Rectal smooth muscle tissue (tissue), 1 donor: ENCODE results near the gene MYOG.

Source experiments
- H3K27ac ChIP-seq: one replicate; pipeline ENCODE4 v1.7.0; 2013; ENCODE audit warnings: low read depth, low read length, inconsistent platforms
- H3K27me3 ChIP-seq: one replicate; pipeline ENCODE4 v1.7.0; 2013; ENCODE audit warnings: low read length; ENCODE audit not compliant: control insufficient read depth, insufficient read depth
- H3K36me3 ChIP-seq: one replicate; pipeline ENCODE4 v1.7.0; 2013; ENCODE audit warnings: low read length; ENCODE audit not compliant: control insufficient read depth, insufficient read depth
- H3K4me1 ChIP-seq: one replicate; pipeline ENCODE4 v1.7.0; 2013; ENCODE audit warnings: low read length; ENCODE audit not compliant: control insufficient read depth, insufficient read depth
- H3K4me3 ChIP-seq: one replicate; pipeline ENCODE4 v1.7.0; 2013; ENCODE audit warnings: low read length
- H3K9ac ChIP-seq: one replicate; pipeline ENCODE4 v1.7.0; 2013; ENCODE audit warnings: low read length

MYOG gene

GRCh38 chr1:203091761-203092330 is 6.0 kb upstream of the MYOG start:
- no peaks in the 10 kb centered on the region for H3K4me1 ChIP-seq
- no peak overlapping the region for H3K9ac ChIP-seq
- no peaks in the 10 kb centered on the region for H3K36me3 ChIP-seq
- H3K27me3 ChIP-seq: no peaks in the 10 kb centered on the region
- no peak overlapping the region for H3K27ac ChIP-seq
- no peak overlapping the region for H3K4me3 ChIP-seq

DNA sequence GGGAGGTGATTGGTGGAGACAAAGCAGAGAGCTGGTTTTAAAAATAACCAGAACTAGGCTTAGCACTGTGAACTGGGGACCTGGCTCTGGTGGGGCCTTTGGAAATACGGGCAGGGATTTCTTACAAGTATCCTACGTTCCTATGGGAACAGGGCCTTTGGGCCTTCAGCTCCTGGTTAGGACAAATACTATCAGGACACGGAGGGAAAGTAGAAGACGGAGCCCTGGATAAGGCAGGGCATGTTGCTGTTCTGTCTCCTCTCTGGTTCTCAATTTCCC is 5.3 kb upstream of the MYOG start:
- H3K36me3 ChIP-seq: no peaks in the 10 kb centered on the region
- H3K9ac ChIP-seq: no peak overlapping the region
- no peaks in the 10 kb centered on the region for H3K4me1 ChIP-seq
- H3K27ac ChIP-seq: no peak overlapping the region
- H3K27me3 ChIP-seq: no peaks in the 10 kb centered on the region
- H3K4me3 ChIP-seq: no peak overlapping the region

- H3K4me3 ChIP-seq: no peak overlapping the region
- H3K27me3 ChIP-seq: no peaks in the 10 kb centered on the region
- no peaks in the 10 kb centered on the region for H3K36me3 ChIP-seq
- no peaks in the 10 kb centered on the region for H3K4me1 ChIP-seq
- H3K27ac ChIP-seq: no peak overlapping the region
- no peak overlapping the region for H3K9ac ChIP-seq
Measured at GRCh38 chr1:203090421-203091198, 4.8 kb upstream of the MYOG start.

- Histone ChIP-seq H3K27me3 (no peaks in the 10 kb centered on the region), H3K27ac (no peak overlapping the region), H3K9ac (no peak overlapping the region), H3K36me3 (no peaks in the 10 kb centered on the region), H3K4me1 (no peaks in the 10 kb centered on the region), H3K4me3 (no peak overlapping the region)
Measured at GRCh38 chr1:203089651-203090045, 3.8 kb upstream of the MYOG start.

DNA sequence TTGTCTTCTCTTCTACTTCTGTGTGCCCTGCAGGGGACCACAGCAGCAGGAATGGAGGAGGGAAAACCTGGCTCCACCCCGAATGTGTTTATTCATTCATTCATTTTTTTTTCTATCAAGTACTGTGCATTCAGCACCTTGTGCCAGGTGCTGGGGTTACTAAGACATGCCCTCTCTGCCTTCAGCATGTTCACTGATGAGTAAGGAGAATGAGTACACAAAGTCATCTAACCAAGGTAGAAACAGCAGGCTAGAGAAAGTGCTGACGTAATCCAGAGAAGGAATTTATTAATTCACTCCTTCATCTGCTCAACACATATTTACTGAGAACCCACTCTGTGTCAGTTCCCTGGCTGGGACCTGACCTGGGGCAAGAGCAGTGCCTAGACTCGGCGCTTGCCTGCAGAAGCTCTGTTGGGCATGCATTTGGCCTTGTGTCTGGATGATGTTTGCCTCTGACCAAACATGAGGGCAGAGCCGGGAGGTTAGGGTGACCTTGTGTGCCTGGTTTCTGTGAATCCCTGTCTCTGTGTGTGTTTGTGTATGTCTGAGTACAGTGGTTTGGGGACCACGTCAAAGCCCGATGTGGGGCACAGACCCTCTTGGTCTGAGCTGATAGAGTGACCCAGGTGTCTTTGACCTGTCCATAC is 3.3 kb upstream of the MYOG start:
- Histone ChIP-seq H3K4me1 (no peaks in the 10 kb centered on the region), H3K36me3 (no peaks in the 10 kb centered on the region), H3K9ac (no peak overlapping the region), H3K27me3 (no peaks in the 10 kb centered on the region), H3K27ac (no peak overlapping the region), H3K4me3 (no peak overlapping the region)

- H3K9ac ChIP-seq: no peak overlapping the region
- H3K4me1 ChIP-seq: no peaks in the 10 kb centered on the region
- H3K27ac ChIP-seq: no peak overlapping the region
- no peaks in the 10 kb centered on the region for H3K36me3 ChIP-seq
- H3K4me3 ChIP-seq: no peak overlapping the region
- H3K27me3 ChIP-seq: no peaks in the 10 kb centered on the region
Measured at GRCh38 chr1:203088441-203088840, 2.6 kb upstream of the MYOG start.

GRCh38 chr1:203086992-203087763 is 1.4 kb upstream of the MYOG start:
- Histone ChIP-seq H3K9ac (no peak overlapping the region), H3K27me3 (no peaks in the 10 kb centered on the region), H3K27ac (no peak overlapping the region), H3K4me1 (no peaks in the 10 kb centered on the region), H3K4me3 (no peak overlapping the region), H3K36me3 (no peaks in the 10 kb centered on the region)

DNA sequence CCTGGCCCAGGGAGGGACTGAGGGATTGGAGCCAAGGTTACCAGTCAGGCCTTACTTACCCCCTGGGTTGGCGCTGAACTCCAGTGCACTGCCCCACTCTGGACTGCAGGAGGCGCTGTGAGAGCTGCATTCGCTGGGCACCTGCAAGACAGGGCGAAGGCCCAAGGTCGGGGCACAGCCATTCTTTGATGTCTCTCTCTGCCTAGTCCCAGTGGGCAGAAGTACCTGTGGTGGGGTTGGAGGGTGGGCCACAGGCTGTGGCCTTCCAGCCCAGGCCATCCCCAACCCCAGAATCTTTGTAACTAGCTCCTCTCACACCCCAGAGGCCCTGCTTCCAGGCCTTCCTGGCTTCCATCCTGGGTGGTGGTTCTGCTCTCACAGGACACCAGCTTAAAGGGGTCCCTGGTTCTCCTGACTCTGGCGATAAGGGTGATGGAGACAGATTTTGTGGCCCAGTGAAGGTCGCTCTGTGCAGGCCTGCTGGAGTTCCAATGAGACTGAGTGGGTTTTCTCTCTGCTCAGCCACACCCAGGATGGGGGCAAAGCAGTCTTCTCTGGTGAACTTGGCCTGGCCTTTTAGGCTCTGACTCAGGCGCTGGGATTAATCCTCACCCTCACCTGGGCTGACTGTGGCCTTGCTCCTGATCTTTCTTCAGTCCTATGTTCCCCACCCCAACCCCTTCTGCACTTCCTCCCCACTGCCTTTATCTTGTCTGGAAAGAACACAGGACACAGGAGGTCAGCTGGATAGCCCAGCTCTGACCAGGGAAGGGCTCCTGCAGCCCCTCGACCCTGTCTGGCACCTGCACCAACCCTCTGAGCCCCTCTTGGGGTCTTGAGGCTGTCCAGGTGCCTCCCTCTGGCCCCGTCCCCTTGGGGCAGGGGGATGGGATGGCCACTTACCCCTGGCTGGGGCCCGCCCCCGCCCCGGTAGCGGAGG is 954 bp downstream of the MYOG start:
- no peaks in the 10 kb centered on the region for H3K36me3 ChIP-seq
- no peaks in the 10 kb centered on the region for H3K4me1 ChIP-seq
- H3K4me3 ChIP-seq: no peak overlapping the region
- H3K27me3 ChIP-seq: no peaks in the 10 kb centered on the region
- no peak overlapping the region for H3K9ac ChIP-seq
- H3K27ac ChIP-seq: no peak overlapping the region

GRCh38 chr1:203083463-203083921 is 2.3 kb downstream of the MYOG start:
- no peak overlapping the region for H3K9ac ChIP-seq
- no peaks in the 10 kb centered on the region for H3K4me1 ChIP-seq
- H3K4me3 ChIP-seq: no peak overlapping the region
- H3K36me3 ChIP-seq: no peaks in the 10 kb centered on the region
- no peaks in the 10 kb centered on the region for H3K27me3 ChIP-seq
- no peak overlapping the region for H3K27ac ChIP-seq

- no peaks in the 10 kb centered on the region for H3K4me1 ChIP-seq
- no peak overlapping the region for H3K4me3 ChIP-seq
- no peaks in the 10 kb centered on the region for H3K27me3 ChIP-seq
- no peaks in the 10 kb centered on the region for H3K36me3 ChIP-seq
- H3K9ac ChIP-seq: no peak overlapping the region
- H3K27ac ChIP-seq: no peak overlapping the region
Measured at GRCh38 chr1:203082571-203083462, 3.0 kb downstream of the MYOG start.

- H3K27me3 ChIP-seq: no peaks in the 10 kb centered on the region
- H3K9ac ChIP-seq: no peak overlapping the region
- no peak overlapping the region for H3K27ac ChIP-seq
- no peak overlapping the region for H3K4me3 ChIP-seq
- no peaks in the 10 kb centered on the region for H3K4me1 ChIP-seq
- H3K36me3 ChIP-seq: no peaks in the 10 kb centered on the region
Measured at GRCh38 chr1:203082231-203082505, 3.6 kb downstream of the MYOG start.
